ENCODE results near the gene RTN4RL1.

RTN4RL1 gene

GRCh38 chr17:1920948-1921351, 104.2 kb downstream of the RTN4RL1 start:
- TF ChIP-seq CTCF (IDR thresholded peaks at IDR 0.05): no peak

- no peak for TF ChIP-seq CTCF (IDR thresholded peaks at IDR 0.05)
Observed at GRCh38 chr17:1919201-1919600, 105.9 kb downstream of the RTN4RL1 start.

GRCh38 chr17:1918346-1919162, 106.6 kb downstream of the RTN4RL1 start:
- TF ChIP-seq CTCF (IDR thresholded peaks at IDR 0.05): no peak

GRCh38 chr17:1916963-1917715, 108.0 kb downstream of the RTN4RL1 start:
- no peak for TF ChIP-seq CTCF (IDR thresholded peaks at IDR 0.05)

- TF ChIP-seq CTCF (IDR thresholded peaks at IDR 0.05): no peak
Observed at GRCh38 chr17:1916316-1916715, 108.8 kb downstream of the RTN4RL1 start.

GRCh38 chr17:1915889-1916288, 109.2 kb downstream of the RTN4RL1 start:
- TF ChIP-seq CTCF (IDR thresholded peaks at IDR 0.05): no peak

- TF ChIP-seq CTCF (IDR thresholded peaks at IDR 0.05): no peak
Observed at GRCh38 chr17:1914661-1915083, 110.5 kb downstream of the RTN4RL1 start.
